Aorta (tissue), 5 donors: ENCODE measurements around the gene PGBD1. TPM values are rescaled to one million over a fixed set of nuclear protein-coding genes. Genes with fewer than 3 reads are reported as not detected.

ENCODE experiments used
- ATAC-seq: fragments of 200-7000 bp; cut with Tn5 transposase; one replicate; pipeline ENCODE4 v1.9.1; 2022; ENCODE audit warnings: moderate library complexity; ENCODE audit not compliant: low FRiP score
- DNase-seq, 2 donors: peaks; one replicate each; pipeline ENCODE4 v3.0.0-alpha.2; 2020
- H3K27ac ChIP-seq, 2 donors: one replicate each; pipeline ENCODE4 v1.5.1; 2013; ENCODE audit warnings: low read length in 2 of 2, mild to moderate bottlenecking in 2 of 2, moderate library complexity in 2 of 2, control low read depth in 1 of 2, inconsistent platforms in 1 of 2, low read depth in 1 of 2
- H3K27me3 ChIP-seq, 2 donors: one replicate each; pipeline ENCODE4 v1.6.1; 2013; ENCODE audit warnings: control low read depth in 1 of 2, low read length in 1 of 2, mild to moderate bottlenecking in 1 of 2, moderate library complexity in 1 of 2; ENCODE audit not compliant: insufficient read depth in 2 of 2, control insufficient read depth in 1 of 2
- H3K36me3 ChIP-seq, 2 donors: one replicate each; pipeline ENCODE4 v1.6.1; 2013; ENCODE audit warnings: control low read depth in 1 of 2, low read length in 1 of 2, mild to moderate bottlenecking in 1 of 2; ENCODE audit not compliant: insufficient read depth in 2 of 2, control insufficient read depth in 1 of 2
- H3K4me1 ChIP-seq, 2 donors: one replicate each; pipeline ENCODE4 v1.6.1; 2013; ENCODE audit warnings: low read length in 2 of 2, control low read depth in 1 of 2, mild to moderate bottlenecking in 1 of 2, moderate library complexity in 1 of 2; ENCODE audit not compliant: insufficient read depth in 2 of 2, control insufficient read depth in 1 of 2
- H3K4me3 ChIP-seq, 2 donors: one replicate each; pipeline ENCODE4 v1.5.1; 2013; ENCODE audit warnings: low read length in 2 of 2, control low read depth in 1 of 2, mild to moderate bottlenecking in 1 of 2
- H3K9me3 ChIP-seq: one replicate; pipeline ENCODE4 v1.6.1; 2013; ENCODE audit warnings: mild to moderate bottlenecking, low read length; ENCODE audit not compliant: control insufficient read depth
- WGBS, 2 donors: extraction: QIAGEN DNeasy Blood & Tissue Kit; methylation state at CpG; one replicate each; pipeline ENCODE4 v1.1.7; 2013; 5-methylcytosine and 5-hydroxymethylcytosine counted together
- intact Hi-C, 2 donors: fragments of 100-400 bp; cut with DNase I; formaldehyde crosslinking; loops; one replicate each; pipeline versions ENCODE4 v1.14.2 to v1.15.0; 2022
- long read RNA-seq, 2 donors: library from polyadenylated mRNA; unstranded; transcript quantifications; one replicate each; pipeline ENCODE4 v2.0.0, GENCODE V29; 2020 to 2021
- polyA plus RNA-seq, 2 donors: library from polyadenylated mRNA; stranded (reverse); fragments of 200-250 nt; gene quantifications; one replicate each; pipeline ENCODE4 v1.2.3, GENCODE V29; 2013
- total RNA-seq, 2 donors: library from RNA; stranded (reverse); fragmentation: NEBNext Ultra II Directional; extraction: Animal tissue kit (Norgen Biotek cat#: 25700); gene quantifications; one replicate each; pipeline ENCODE4 v1.2.1, GENCODE V29; 2021
- donor health status: healthy with polysubstance abuse.
- donor health status: Bipolar disorder and iron deficiency.
- donor health status: DM: no; HTN: no; CAD: no.
- donor health status: DM: no; HTN: no; CAD: no.
- donor health status: DM: yes; HTN: yes; CAD: no.

PGBD1 gene, protein sequence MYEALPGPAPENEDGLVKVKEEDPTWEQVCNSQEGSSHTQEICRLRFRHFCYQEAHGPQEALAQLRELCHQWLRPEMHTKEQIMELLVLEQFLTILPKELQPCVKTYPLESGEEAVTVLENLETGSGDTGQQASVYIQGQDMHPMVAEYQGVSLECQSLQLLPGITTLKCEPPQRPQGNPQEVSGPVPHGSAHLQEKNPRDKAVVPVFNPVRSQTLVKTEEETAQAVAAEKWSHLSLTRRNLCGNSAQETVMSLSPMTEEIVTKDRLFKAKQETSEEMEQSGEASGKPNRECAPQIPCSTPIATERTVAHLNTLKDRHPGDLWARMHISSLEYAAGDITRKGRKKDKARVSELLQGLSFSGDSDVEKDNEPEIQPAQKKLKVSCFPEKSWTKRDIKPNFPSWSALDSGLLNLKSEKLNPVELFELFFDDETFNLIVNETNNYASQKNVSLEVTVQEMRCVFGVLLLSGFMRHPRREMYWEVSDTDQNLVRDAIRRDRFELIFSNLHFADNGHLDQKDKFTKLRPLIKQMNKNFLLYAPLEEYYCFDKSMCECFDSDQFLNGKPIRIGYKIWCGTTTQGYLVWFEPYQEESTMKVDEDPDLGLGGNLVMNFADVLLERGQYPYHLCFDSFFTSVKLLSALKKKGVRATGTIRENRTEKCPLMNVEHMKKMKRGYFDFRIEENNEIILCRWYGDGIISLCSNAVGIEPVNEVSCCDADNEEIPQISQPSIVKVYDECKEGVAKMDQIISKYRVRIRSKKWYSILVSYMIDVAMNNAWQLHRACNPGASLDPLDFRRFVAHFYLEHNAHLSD
- total RNA-seq: 1 to 10 TPM; 6.2 to 6.7 TPM
- 1 to 10 TPM; 3.5 to 7.2 TPM for polyA plus RNA-seq
- long read RNA-seq, donor 1, transcript PGBD1-201 (7 exons, 3,100 nt): major isoform, 5 of 24 reads
- long read RNA-seq, donor 1, partial matches to known transcripts: 3 of 24 reads
- long read RNA-seq, donor 1, other reads (novel, unspliced or antisense): 16 of 24 reads
- long read RNA-seq, donor 2, partial matches to known transcripts: 0 of 5 reads
- long read RNA-seq, donor 2, other reads (novel, unspliced or antisense): 5 of 5 reads

DNA sequence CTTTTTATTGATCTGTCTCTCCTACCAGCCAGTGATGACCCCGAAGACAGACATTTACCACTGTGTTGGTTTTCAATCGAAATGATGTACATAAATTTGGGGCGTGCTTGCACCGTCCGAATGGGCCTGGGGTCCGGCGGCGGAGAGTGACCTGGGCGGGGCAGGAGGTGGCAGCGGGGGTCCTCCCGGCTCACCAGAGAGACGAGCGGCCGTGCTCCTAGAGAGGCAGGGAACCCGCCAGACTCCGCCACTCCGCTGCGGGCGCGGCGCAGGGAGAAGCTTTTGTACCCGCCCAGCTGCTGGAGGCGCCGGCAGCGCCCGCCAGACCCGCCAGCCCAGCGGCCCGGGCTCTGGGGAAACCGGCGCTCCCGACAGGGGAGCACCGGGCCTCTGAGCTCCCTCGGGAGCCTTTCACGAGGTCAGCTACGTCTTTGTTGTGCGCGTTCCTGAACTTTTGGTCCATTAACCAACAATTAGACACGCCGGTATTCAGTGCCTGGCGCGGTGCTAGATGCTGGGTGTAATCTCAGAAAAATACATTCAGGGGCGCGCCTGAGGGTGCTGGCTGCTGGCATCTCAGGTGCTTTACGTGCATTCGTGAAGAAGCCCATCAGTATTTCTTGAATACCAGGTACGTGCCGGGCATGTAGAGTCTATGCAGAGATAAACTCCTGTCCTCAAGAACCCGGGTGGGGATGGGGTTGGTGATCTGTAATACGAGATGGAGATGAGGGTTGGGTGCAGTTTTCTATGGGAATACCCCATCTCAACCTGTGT, at the start of gene PGBD1:
Gene PGBD1 (plus strand): TSS at position 285 of the 777 bp plus-strand sequence. CDS start 2,242 bp downstream, outside the sequence.
- Histone ChIP-seq H3K4me1 (peaks cover 0 to 2% of the 10 kb centered on the region in 2 donors), H3K9me3 (no peaks in the 10 kb centered on the region), H3K4me3 (peak within 1 kb of the TSS; percentile 53 to 85), H3K27ac (no peak within 1 kb of the TSS), H3K27me3 (no peaks in the 10 kb centered on the region), H3K36me3 (peaks cover 8% of the 10 kb centered on the region in 2 donors)
- intact Hi-C loops: loop anchor here (5.0 to 10.0 kb wide), 3 partner anchors 46 to 76 kb away; partner anchors contain the start of gene ZKSCAN3 (in 1 of the 2)
- 0 to 1% methylated on average over 50 of the region's 50 CpGs for WGBS, 2 donors
- DNase-seq: peak; percentile 86 to 93
- peak; percentile 90 for ATAC-seq

DNA sequence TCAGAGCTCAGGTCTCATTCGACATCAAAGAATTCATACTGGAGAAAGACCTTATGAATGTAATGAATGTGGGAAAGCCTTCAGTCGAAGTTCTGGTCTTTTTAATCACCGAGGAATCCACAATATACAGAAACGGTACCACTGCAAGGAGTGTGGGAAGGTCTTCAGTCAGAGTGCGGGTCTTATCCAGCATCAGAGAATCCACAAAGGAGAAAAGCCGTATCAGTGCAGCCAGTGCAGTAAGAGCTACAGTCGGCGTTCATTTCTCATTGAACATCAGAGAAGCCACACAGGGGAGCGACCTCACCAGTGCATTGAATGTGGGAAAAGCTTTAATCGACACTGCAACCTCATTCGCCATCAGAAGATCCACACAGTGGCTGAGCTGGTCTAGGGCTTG, 48.6 kb upstream of the PGBD1 start:
- no peak for DNase-seq
- no peaks in the 10 kb centered on the region for H3K4me1 ChIP-seq
- H3K27me3 ChIP-seq: no peaks in the 10 kb centered on the region
- peaks cover 0 to 5% of the 10 kb centered on the region in 2 donors for H3K36me3 ChIP-seq
- intact Hi-C loops: no loop called here
- H3K4me3 ChIP-seq: no peak overlapping the region
- ATAC-seq: no peak
- H3K27ac ChIP-seq: no peak overlapping the region
- WGBS, 2 donors: 96 to 97% methylated on average over 11 of the region's 11 CpGs
- no peaks in the 10 kb centered on the region for H3K9me3 ChIP-seq

DNA sequence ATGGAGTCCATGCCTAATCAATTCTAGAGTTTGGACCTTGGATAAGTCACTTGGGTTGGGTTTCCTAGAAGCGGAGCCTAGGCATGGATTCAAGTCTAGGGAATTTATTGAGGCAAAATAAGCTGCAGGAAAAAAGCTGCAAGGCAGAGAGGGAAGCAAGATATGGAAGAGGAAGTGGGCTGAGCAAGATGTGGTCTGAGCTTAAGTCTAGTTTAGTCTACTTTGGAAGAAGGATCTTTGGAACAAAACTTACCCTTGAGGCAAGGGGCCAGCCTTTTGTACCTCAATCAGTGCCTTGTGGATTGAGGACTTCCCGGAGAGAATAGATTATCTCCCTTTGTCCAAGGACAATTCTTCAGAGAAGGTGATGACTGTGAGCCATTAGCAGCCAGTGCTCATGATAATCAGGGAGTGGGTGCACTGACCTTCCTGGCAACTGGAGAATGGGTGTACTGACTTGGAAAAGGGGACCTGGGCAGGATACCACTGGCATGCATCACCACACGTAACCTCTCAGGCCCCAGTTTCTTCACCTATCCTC, 45.4 kb upstream of the PGBD1 start:
- DNase-seq (no peak), ATAC-seq (no peak)
- no peak overlapping the region for H3K27ac ChIP-seq
- H3K27me3 ChIP-seq: no peaks in the 10 kb centered on the region
- H3K4me1 ChIP-seq: no peaks in the 10 kb centered on the region
- H3K9me3 ChIP-seq: peaks cover 2% of the 10 kb centered on the region
- 89 to 91% methylated on average over 3 of the region's 3 CpGs for WGBS, 2 donors
- no peak overlapping the region for H3K4me3 ChIP-seq
- peaks cover 0 to 3% of the 10 kb centered on the region in 2 donors for H3K36me3 ChIP-seq
- intact Hi-C loops: no loop called here

DNA sequence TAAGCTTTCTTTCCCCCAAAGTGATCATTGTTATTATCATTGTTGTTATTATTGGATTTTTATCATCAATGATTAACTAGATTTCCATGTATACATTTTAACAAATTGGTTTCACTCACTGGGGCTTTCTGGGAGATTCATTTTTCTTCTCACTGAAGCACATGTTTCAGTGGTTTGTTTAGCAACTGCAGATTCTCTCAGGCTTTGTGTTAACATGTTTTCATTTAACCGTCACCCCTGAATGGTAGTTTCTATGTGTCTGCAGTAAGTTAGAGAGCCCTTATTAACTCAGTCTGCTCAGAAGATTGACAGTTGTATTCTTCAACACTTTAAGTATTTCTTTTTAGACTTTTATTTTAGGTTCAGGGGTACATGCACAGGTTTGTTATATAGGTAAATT, 41.7 kb upstream of the PGBD1 start:
- intact Hi-C loops: no loop called here
- no peak for DNase-seq
- no peak overlapping the region for H3K4me3 ChIP-seq
- H3K4me1 ChIP-seq: no peaks in the 10 kb centered on the region
- H3K36me3 ChIP-seq: no peaks in the 10 kb centered on the region
- no peak for ATAC-seq
- H3K27ac ChIP-seq: no peak overlapping the region
- 73 to 84% methylated on average over 1 of the region's 1 CpG for WGBS, 2 donors
- H3K27me3 ChIP-seq: no peaks in the 10 kb centered on the region
- H3K9me3 ChIP-seq: peaks cover 2% of the 10 kb centered on the region

DNA sequence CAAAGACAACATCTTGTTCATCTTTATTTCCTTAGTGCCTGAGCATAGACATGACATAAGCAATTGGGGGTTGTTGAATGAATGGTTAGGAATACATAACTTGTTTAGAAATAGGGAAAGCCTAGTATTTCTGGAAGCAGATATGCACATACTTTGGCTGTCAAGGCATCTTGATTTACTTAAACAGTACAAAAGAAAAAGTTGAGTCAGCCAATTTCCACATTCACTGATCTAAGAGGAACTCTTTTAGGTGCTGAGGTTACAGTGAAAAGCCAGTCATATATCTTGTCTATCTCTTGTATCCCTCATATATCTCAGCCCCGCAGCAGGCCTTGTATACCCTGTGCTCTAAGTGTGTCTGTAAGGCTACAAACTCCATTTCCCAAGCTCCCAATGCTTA, 40.9 kb upstream of the PGBD1 start:
- H3K4me3 ChIP-seq: no peak overlapping the region
- H3K9me3 ChIP-seq: peaks cover 2% of the 10 kb centered on the region
- DNase-seq: no peak
- H3K27ac ChIP-seq: no peak overlapping the region
- intact Hi-C loops: no loop called here
- H3K27me3 ChIP-seq: no peaks in the 10 kb centered on the region
- H3K4me1 ChIP-seq: no peaks in the 10 kb centered on the region
- no peak for ATAC-seq
- H3K36me3 ChIP-seq: peaks cover 0 to 2% of the 10 kb centered on the region in 2 donors
- WGBS, 2 donors: 91 to 95% methylated on average over 1 of the region's 1 CpG

DNA sequence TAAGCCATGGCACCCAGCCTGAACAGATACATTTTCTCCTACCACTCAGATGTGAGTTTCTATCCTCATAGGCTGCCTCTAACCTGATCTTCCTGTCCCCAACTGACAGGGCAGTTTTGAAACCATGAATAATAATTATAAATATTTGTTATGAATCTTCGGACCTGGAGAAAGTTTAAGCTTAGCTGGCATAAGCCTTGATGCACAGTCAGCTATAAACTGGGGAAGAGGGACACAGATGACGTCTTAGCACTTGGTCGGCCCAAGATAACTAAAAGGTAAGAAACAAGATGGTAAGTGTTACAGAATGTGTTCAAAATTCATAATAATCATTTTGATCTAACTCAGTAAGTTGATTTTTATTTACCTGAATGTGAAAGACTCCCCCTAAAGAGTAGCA, 37.4 kb upstream of the PGBD1 start:
- H3K36me3 ChIP-seq: peaks cover 2 to 6% of the 10 kb centered on the region in 2 donors
- ATAC-seq: no peak
- H3K27me3 ChIP-seq: no peaks in the 10 kb centered on the region
- no peaks in the 10 kb centered on the region for H3K9me3 ChIP-seq
- H3K4me3 ChIP-seq: no peak overlapping the region
- intact Hi-C loops: no loop called here
- 94% methylated on average over 3 of the region's 3 CpGs for WGBS, 2 donors
- H3K27ac ChIP-seq: no peak overlapping the region
- no peak for DNase-seq
- no peaks in the 10 kb centered on the region for H3K4me1 ChIP-seq

DNA sequence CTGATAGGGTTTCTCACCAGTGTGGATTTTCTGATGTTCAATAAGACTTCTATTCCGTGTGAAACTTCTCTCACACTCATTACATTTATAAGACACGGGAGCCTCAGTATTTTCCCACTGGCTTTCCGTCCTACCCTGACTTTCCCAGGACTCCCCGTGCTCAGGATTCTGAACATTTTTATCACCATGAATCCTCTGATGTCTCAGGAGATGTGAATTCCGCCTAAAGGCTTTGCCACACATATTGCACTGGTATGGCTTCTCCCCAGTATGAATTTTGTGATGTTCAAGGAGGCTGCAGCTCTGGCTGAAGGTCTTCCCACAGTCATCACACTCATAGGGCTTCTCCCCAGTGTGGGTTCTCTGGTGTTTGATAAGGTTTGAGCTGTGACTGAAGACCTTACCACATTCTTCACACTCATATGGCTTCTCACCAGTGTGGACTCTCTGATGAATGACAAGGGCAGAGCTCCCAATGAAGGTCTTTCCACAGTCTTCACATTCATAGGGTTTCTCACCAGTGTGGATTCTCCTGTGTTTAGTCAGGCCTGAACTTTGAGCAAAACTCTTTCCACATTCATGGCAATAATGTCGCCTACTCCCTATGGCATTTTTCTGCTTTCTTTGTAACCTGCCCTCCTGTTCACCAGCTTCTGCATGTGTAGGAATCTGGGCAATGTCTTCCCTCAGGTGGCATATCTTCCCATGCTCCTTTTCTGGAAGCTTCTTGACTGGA, 36.0 kb upstream of the PGBD1 start:
- Histone ChIP-seq H3K4me1 (no peaks in the 10 kb centered on the region), H3K4me3 (no peak overlapping the region), H3K27ac (no peak overlapping the region), H3K9me3 (no peaks in the 10 kb centered on the region), H3K36me3 (peaks cover 2 to 6% of the 10 kb centered on the region in 2 donors), H3K27me3 (no peaks in the 10 kb centered on the region)
- DNase-seq (no peak), ATAC-seq (no peak)
- 87 to 94% methylated on average over 6 of the region's 6 CpGs for WGBS, 2 donors
- intact Hi-C loops: no loop called here
